ENCODE data around the gene PAGE5. TPM values are rescaled to one million over a fixed set of nuclear protein-coding genes. Genes with fewer than 3 reads are reported as not detected.

Gene PAGE5
- polyA plus RNA-seq, 1 of the 3 experiments (the other 2 are of a cell fraction): 7.1 TPM

- DNase-seq: no peak
- WGBS (ENCODE audit: low lambda C conversion rate): 13% methylated on average over 1 of the region's 1 CpG
- Histone ChIP-seq H3K9ac (no peak overlapping the region), H3K79me2 (ENCODE audit: insufficient read depth) (no peaks in the 10 kb centered on the region), H3K4me2 (no peak overlapping the region), H3F3A (replicated peaks; ENCODE audit: insufficient read depth) (no peaks in the 10 kb centered on the region), H3K27ac (ENCODE audit: low read depth in 2 of 2, low read length in 1 of 2) (no peak overlapping the region), H3K9me3 (0 out of 2 replicates have a peak, but pooled peaks cover 4% of the 10 kb centered on the region), H2AFZ (ENCODE audit: low read depth) (no peak overlapping the region), H3K27me3 (ENCODE audit: insufficient read depth) (no peaks in the 10 kb centered on the region), H3K9me2 (no peaks in the 10 kb centered on the region), H3K4me1 (ENCODE audit: control insufficient read depth in 1 of 2, insufficient read depth in 2 of 2, low read depth in 1 of 2, low read length in 1 of 2) (no peaks in the 10 kb centered on the region), H3K36me3 (replicated peaks in 1 of 2; ENCODE audit: control insufficient read depth in 1 of 2, insufficient read depth in 2 of 2, low read length in 1 of 2) (no peaks in the 10 kb centered on the region), H4K20me1 (ENCODE audit: insufficient read depth) (no peaks in the 10 kb centered on the region), H3K4me3 (ENCODE audit: low read depth in 2 of 2, low read length in 1 of 2) (no peak overlapping the region)
- TF ChIP-seq RAD21 (IDR thresholded peaks at IDR 0.05; ENCODE audit: low read length) (no peak), EZH2phosphoT487 (IDR thresholded peaks at IDR 0.05; ENCODE audit: borderline replicate concordance, low read depth) (no peak), CHD2 (IDR thresholded peaks at IDR 0.05; ENCODE audit: low read length, partially characterized antibody) (no peak), TEAD4 (IDR thresholded peaks at IDR 0.05; ENCODE audit: borderline replicate concordance, insufficient read depth) (no peak), JUND (IDR thresholded peaks at IDR 0.05) (no peak), SIN3A (IDR thresholded peaks at IDR 0.05; ENCODE audit: borderline replicate concordance, low read depth, low read length) (no peak), EP300 (IDR thresholded peaks at IDR 0.05; ENCODE audit: borderline replicate concordance in 1 of 2, low read depth in 1 of 2, low read length in 1 of 2) (no peak)
- ChIA-PET POLR2A (no interaction called here), CTCF (no interaction called here)
Observed at GRCh38 chrX:55196688-55197087, 23.5 kb upstream of the PAGE5 start.

DNA sequence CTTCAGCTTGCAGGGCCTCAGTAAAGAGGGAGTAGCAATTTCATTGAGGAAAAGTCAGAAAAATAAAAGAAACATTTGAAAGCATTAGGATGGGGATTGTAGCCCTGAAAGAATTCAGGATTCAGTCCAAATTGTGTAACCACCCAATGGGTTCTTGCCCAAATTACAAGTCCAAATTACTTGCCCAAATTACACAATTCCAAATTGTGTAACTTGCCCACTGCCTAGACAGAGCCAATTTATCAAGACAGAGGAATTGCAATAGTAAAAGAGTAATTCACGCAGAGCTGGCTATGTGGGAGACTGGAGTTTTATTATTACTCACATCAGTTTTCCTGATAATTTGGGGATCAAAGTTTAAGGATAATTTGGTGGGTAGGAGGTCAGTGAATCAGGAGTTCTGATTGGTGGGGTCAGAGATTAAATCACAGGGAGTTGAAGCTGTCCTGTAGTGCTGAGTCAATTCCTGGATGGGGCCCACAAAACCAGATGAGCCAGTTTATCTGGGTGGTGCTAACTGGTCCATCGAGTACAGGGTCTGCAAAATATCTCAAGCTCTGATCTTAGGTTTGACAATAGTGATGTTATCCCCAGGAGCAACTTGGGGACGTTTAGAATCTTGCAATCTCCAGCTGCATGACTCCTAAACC lies 18.1 kb upstream of the PAGE5 start:
- Histone ChIP-seq H3K27me3 (ENCODE audit: insufficient read depth) (no peaks in the 10 kb centered on the region; the same call in 1 of the 2 replicates), H4K20me1 (ENCODE audit: insufficient read depth) (no peaks in the 10 kb centered on the region), H3K4me2 (no peak overlapping the region), H3K4me3 (ENCODE audit: low read depth in 2 of 2, low read length in 1 of 2) (no peak overlapping the region), H3K79me2 (ENCODE audit: insufficient read depth) (no peaks in the 10 kb centered on the region), H3K4me1 (ENCODE audit: control insufficient read depth in 1 of 2, insufficient read depth in 2 of 2, low read depth in 1 of 2, low read length in 1 of 2) (no peaks in the 10 kb centered on the region), H3K27ac (ENCODE audit: low read depth in 2 of 2, low read length in 1 of 2) (no peak overlapping the region), H3K9me2 (no peaks in the 10 kb centered on the region), H3F3A (replicated peaks; ENCODE audit: insufficient read depth) (no peaks in the 10 kb centered on the region), H3K36me3 (replicated peaks in 1 of 2; ENCODE audit: control insufficient read depth in 1 of 2, insufficient read depth in 2 of 2, low read length in 1 of 2) (no peaks in the 10 kb centered on the region), H2AFZ (ENCODE audit: low read depth) (no peak overlapping the region), H3K9me3 (0 out of 2 replicates have a peak, but pooled peaks cover 4% of the 10 kb centered on the region), H3K9ac (no peak overlapping the region)
- TF ChIP-seq POLR2AphosphoS5 (IDR thresholded peaks at IDR 0.05; ENCODE audit: low read depth, low read length): no peak
- TF ChIP-seq, protein P1, sequence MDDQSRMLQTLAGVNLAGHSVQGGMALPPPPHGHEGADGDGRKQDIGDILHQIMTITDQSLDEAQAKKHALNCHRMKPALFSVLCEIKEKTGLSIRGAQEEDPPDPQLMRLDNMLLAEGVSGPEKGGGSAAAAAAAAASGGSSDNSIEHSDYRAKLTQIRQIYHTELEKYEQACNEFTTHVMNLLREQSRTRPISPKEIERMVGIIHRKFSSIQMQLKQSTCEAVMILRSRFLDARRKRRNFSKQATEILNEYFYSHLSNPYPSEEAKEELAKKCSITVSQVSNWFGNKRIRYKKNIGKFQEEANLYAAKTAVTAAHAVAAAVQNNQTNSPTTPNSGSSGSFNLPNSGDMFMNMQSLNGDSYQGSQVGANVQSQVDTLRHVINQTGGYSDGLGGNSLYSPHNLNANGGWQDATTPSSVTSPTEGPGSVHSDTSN (IDR thresholded peaks at IDR 0.05): no peak
- no peak for TF ChIP-seq TEAD4 (IDR thresholded peaks at IDR 0.05; ENCODE audit: borderline replicate concordance, insufficient read depth)
- TF ChIP-seq, protein P2, sequence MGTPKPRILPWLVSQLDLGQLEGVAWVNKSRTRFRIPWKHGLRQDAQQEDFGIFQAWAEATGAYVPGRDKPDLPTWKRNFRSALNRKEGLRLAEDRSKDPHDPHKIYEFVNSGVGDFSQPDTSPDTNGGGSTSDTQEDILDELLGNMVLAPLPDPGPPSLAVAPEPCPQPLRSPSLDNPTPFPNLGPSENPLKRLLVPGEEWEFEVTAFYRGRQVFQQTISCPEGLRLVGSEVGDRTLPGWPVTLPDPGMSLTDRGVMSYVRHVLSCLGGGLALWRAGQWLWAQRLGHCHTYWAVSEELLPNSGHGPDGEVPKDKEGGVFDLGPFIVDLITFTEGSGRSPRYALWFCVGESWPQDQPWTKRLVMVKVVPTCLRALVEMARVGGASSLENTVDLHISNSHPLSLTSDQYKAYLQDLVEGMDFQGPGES (IDR thresholded peaks at IDR 0.05; ENCODE audit: low read depth, low read length): no peak
- no peak for TF ChIP-seq MAX (IDR thresholded peaks at IDR 0.05; ENCODE audit: low read depth)
- no peak for TF ChIP-seq RXRA (IDR thresholded peaks at IDR 0.05; ENCODE audit: borderline replicate concordance, low read depth)
- no peak for DNase-seq
- 5% methylated on average over 3 of the region's 3 CpGs for WGBS (ENCODE audit: low lambda C conversion rate)
- ChIA-PET CTCF (no interaction called here), POLR2A (no interaction called here)
